CD4-positive, alpha-beta T cell (primary cell): ENCODE data around the gene CLDN22. TPM values are rescaled to one million over a fixed set of nuclear protein-coding genes. Genes with fewer than 3 reads are reported as not detected.

Experiments
- ATAC-seq: fragments of 200-7000 bp; cut with Tn5 transposase; one replicate; pipeline ENCODE4 v1.10.0; 2022; ENCODE audit warnings: mild to moderate bottlenecking; ENCODE audit not compliant: poor library complexity
- CTCF ChIA-PET: fragments of 350-600 bp; sonication (Branson Sonifier 250); formaldehyde crosslinking; loops from one replicate; lab custom pipeline; 2021; ENCODE audit warnings: antibody characterized with exemption, inconsistent platforms; lab: Charles Lee
- POLR2A ChIA-PET: fragments of 350-600 bp; sonication (Branson Sonifier 250); formaldehyde crosslinking; loops from one replicate; lab custom pipeline; 2021; ENCODE audit warnings: antibody characterized with exemption, inconsistent platforms; lab: Charles Lee
- DNase-seq, 14 experiments: peaks; one replicate each; pipeline ENCODE4 v3.0.0-alpha.2; 2013 to 2020; ENCODE audit warnings: mixed read lengths in 2 of 14
- H3K27ac ChIP-seq, 2 donors: one replicate each; pipeline versions ENCODE4 v1.5.1 to v1.7.0; 2013; ENCODE audit warnings: low read length in 2 of 2, low read depth in 1 of 2, mild to moderate bottlenecking in 1 of 2
- H3K27me3 ChIP-seq, 2 experiments: 1 replicate in 1 of 2; 2 replicates in 1 of 2; pipeline versions ENCODE4 v1.6.1 to v1.7.0; 2013; ENCODE audit warnings: low read length in 2 of 2, control low read depth in 1 of 2, mild to moderate bottlenecking in 1 of 2, moderate library complexity in 1 of 2; ENCODE audit not compliant: insufficient read depth in 2 of 2, control insufficient read depth in 1 of 2
- H3K36me3 ChIP-seq: one replicate; pipeline ENCODE4 v1.6.1; 2013; ENCODE audit warnings: low read length, control low read depth; ENCODE audit not compliant: insufficient read depth
- H3K4me1 ChIP-seq: one replicate; pipeline ENCODE4 v1.6.1; 2013; ENCODE audit warnings: low read length, control low read depth; ENCODE audit not compliant: insufficient read depth
- H3K4me3 ChIP-seq: one replicate; pipeline ENCODE4 v1.5.1; 2013; ENCODE audit warnings: mild to moderate bottlenecking, low read length, moderate library complexity
- H3K9me3 ChIP-seq, 2 experiments: 1 replicate in 1 of 2; 2 replicates in 1 of 2; pipeline versions ENCODE4 v1.6.1 to v1.7.0; 2013; ENCODE audit warnings: low read length in 2 of 2, mild to moderate bottlenecking in 2 of 2, control low read depth in 1 of 2, moderate library complexity in 1 of 2; ENCODE audit not compliant: control insufficient read depth in 1 of 2, insufficient read depth in 1 of 2
- H3K27ac Mint-ChIP-seq: one replicate; pipeline ENCODE4 v1.8.0; 2020; ENCODE audit warnings: mixed read lengths
- H3K27me3 Mint-ChIP-seq: one replicate; pipeline ENCODE4 v1.8.0; 2021; ENCODE audit warnings: mixed read lengths
- H3K36me3 Mint-ChIP-seq: one replicate; pipeline ENCODE4 v1.8.0; 2021; ENCODE audit warnings: low read depth, mixed read lengths
- H3K4me1 Mint-ChIP-seq: one replicate; pipeline ENCODE4 v1.8.0; 2021; ENCODE audit warnings: low read depth, mixed read lengths
- H3K4me3 Mint-ChIP-seq: one replicate; pipeline ENCODE4 v1.8.0; 2020; ENCODE audit warnings: mild to moderate bottlenecking, mixed read lengths
- H3K9me3 Mint-ChIP-seq: one replicate; pipeline ENCODE4 v1.8.0; 2020; ENCODE audit warnings: mixed read lengths
- intact Hi-C, 2 experiments: fragments of 100-400 bp; cut with DNase I in 1 of 2; cut with micrococcal nuclease in 1 of 2; formaldehyde crosslinking; loops; one replicate each; pipeline versions ENCODE4 v1.15.1 to v1.9.0; 2023 to 2025; cut with DNase I, micrococcal nuclease
- total RNA-seq, 174 experiments: library from RNA in 2 of 174; stranded (reverse) in 2 of 174; gene quantifications; one replicate each; pipeline ENCODE4 v1.2.3 and lab custom pipeline; 2021 to 2026
- TF ChIP-seq, protein P1 (sequence below): fragments of 200-600 bp; IDR thresholded peaks from one replicate; pipeline ENCODE4 v1.8.0; 2022; ENCODE audit warnings: antibody characterized with exemption, mild to moderate bottlenecking

CLDN22 gene
- total RNA-seq, 2 experiments from 2014 or later, result not detected

DNA sequence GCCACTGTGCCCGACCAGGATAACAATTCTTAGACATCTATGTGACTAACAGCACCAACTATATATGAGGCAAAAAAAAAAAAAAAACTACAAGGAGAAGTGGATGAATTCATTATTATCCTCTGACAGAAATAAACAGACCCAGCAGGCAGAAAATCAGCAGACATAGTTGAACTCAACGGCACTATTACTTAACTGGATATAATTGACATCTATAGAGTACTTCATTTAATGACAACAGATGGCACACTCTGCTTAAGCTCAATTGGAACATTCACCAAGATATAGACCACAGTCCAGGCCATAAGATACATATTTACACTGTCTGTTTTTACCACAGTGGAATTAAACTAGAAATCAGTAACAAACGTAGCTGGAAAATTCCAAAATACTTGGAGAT, 13.3 kb downstream of the CLDN22 start:
- Histone ChIP-seq H3K9me3 (no peaks in the 10 kb centered on the region), H3K27me3 (no peaks in the 10 kb centered on the region), H3K27ac (no peak overlapping the region), H3K4me1 (no peaks in the 10 kb centered on the region), H3K36me3 (no peaks in the 10 kb centered on the region), H3K4me3 (no peak overlapping the region)
- DNase-seq (no peak), ATAC-seq (no peak)
- H3K4me3 Mint-ChIP-seq, result no peak overlapping the region
- POLR2A ChIA-PET, result no interaction called here
- CTCF ChIA-PET, result no interaction called here
- intact Hi-C loops, result no loop called here
- no peak overlapping the region for H3K27ac Mint-ChIP-seq
- no peaks in the 10 kb centered on the region for H3K27me3 Mint-ChIP-seq
- no peaks in the 10 kb centered on the region for H3K9me3 Mint-ChIP-seq
- no peaks in the 10 kb centered on the region for H3K4me1 Mint-ChIP-seq
- H3K36me3 Mint-ChIP-seq, result no peaks in the 10 kb centered on the region
- TF ChIP-seq, protein P1, sequence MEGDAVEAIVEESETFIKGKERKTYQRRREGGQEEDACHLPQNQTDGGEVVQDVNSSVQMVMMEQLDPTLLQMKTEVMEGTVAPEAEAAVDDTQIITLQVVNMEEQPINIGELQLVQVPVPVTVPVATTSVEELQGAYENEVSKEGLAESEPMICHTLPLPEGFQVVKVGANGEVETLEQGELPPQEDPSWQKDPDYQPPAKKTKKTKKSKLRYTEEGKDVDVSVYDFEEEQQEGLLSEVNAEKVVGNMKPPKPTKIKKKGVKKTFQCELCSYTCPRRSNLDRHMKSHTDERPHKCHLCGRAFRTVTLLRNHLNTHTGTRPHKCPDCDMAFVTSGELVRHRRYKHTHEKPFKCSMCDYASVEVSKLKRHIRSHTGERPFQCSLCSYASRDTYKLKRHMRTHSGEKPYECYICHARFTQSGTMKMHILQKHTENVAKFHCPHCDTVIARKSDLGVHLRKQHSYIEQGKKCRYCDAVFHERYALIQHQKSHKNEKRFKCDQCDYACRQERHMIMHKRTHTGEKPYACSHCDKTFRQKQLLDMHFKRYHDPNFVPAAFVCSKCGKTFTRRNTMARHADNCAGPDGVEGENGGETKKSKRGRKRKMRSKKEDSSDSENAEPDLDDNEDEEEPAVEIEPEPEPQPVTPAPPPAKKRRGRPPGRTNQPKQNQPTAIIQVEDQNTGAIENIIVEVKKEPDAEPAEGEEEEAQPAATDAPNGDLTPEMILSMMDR, result no peak

DNA sequence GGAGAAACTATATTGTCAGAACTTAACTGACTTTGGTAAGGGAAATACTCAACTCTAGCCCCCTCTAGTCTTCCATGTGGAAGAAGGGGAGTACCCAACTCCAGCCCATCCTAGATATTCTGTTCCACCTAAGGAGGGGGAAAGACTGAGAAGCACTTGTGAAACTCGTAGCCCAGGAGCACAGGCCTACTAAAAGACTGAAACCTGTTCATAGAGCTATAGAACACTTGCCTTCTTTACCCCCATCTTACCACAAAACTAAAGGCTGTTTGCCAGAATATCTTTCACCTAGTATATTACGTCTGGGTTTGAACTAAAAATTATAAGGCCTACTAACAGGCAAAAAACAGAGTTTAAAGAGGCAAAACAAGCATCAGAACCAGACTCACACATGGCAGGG, 15.5 kb downstream of the CLDN22 start:
- Histone ChIP-seq H3K36me3 (no peaks in the 10 kb centered on the region), H3K9me3 (no peaks in the 10 kb centered on the region), H3K27ac (no peak overlapping the region), H3K27me3 (no peaks in the 10 kb centered on the region), H3K4me3 (no peak overlapping the region), H3K4me1 (no peaks in the 10 kb centered on the region)
- intact Hi-C loops, result no loop called here
- Mint-ChIP-seq H3K4me3 (no peak overlapping the region), H3K9me3 (no peaks in the 10 kb centered on the region), H3K36me3 (no peaks in the 10 kb centered on the region), H3K27me3 (peaks cover 3% of the 10 kb centered on the region), H3K4me1 (no peaks in the 10 kb centered on the region), H3K27ac (no peak overlapping the region)
- DNase-seq (no peak), ATAC-seq (no peak)
- POLR2A ChIA-PET, result no interaction called here
- TF ChIP-seq, protein P1, result no peak
- CTCF ChIA-PET, result no interaction called here

DNA sequence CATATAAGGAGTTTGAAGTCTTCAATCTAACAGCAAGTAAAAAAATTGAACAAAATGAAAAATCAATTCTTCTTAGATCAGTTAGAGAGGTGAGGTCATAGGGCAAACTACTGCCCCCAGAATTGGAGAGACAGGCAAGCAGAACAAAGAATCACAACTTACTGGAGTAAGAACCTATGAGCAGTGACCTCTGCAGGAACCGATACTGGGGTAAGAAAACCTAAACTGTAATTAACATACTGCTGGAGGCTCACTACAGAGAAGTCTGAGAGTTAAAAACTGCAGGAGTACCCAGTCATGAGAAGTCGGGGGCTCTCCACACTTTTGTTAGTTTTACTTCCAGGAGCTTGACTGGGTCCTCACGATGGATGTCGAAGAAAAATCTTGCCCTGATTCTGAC, 16.0 kb downstream of the CLDN22 start:
- Mint-ChIP-seq H3K9me3 (no peaks in the 10 kb centered on the region), H3K36me3 (no peaks in the 10 kb centered on the region), H3K4me1 (no peaks in the 10 kb centered on the region), H3K27ac (no peak overlapping the region), H3K4me3 (no peak overlapping the region), H3K27me3 (peaks cover 5% of the 10 kb centered on the region)
- no peak overlapping the region for H3K27ac ChIP-seq
- CTCF ChIA-PET, result no interaction called here
- H3K9me3 ChIP-seq, result no peaks in the 10 kb centered on the region
- ATAC-seq, result no peak
- TF ChIP-seq, protein P1, result no peak
- no peak for DNase-seq
- POLR2A ChIA-PET, result no interaction called here
- intact Hi-C loops, result no loop called here
- H3K4me1 ChIP-seq, result no peaks in the 10 kb centered on the region
- no peak overlapping the region for H3K4me3 ChIP-seq
- no peaks in the 10 kb centered on the region for H3K27me3 ChIP-seq
- H3K36me3 ChIP-seq, result no peaks in the 10 kb centered on the region
